ENCODE measurements around the gene GTPBP6.

DNA sequence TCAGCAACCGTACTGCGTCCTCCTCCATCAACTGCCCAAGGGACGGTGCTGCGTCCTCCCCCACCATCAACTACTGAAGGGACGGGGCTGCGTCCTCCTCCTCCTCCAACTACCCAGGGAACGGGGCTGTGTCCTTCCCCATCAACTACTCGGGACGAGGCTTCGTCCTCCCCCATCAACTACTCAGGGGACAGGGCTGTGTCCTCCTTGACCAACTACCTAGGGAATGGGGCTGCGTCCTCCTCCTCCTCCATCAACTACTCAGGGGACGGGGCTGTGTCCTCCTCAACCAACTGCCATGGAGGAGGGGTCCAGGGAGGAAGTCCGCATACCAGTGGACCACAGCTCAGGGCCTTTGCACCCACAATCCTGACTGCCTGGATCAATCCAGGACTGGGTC lies 43.8 kb upstream of the GTPBP6 start:
- TF ChIP-seq, protein P1, sequence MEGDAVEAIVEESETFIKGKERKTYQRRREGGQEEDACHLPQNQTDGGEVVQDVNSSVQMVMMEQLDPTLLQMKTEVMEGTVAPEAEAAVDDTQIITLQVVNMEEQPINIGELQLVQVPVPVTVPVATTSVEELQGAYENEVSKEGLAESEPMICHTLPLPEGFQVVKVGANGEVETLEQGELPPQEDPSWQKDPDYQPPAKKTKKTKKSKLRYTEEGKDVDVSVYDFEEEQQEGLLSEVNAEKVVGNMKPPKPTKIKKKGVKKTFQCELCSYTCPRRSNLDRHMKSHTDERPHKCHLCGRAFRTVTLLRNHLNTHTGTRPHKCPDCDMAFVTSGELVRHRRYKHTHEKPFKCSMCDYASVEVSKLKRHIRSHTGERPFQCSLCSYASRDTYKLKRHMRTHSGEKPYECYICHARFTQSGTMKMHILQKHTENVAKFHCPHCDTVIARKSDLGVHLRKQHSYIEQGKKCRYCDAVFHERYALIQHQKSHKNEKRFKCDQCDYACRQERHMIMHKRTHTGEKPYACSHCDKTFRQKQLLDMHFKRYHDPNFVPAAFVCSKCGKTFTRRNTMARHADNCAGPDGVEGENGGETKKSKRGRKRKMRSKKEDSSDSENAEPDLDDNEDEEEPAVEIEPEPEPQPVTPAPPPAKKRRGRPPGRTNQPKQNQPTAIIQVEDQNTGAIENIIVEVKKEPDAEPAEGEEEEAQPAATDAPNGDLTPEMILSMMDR (IDR thresholded peaks at IDR 0.05 in 2 of 3, conservative IDR thresholded peaks at IDR 0.05 in 1 of 3; ENCODE audit: borderline replicate concordance in 1 of 3, insufficient read depth in 1 of 3, low read depth in 2 of 3, low read length in 2 of 3): no peak
- TF ChIP-seq, protein P2, sequence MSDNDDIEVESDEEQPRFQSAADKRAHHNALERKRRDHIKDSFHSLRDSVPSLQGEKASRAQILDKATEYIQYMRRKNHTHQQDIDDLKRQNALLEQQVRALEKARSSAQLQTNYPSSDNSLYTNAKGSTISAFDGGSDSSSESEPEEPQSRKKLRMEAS (IDR thresholded peaks at IDR 0.05): no peak
- TF ChIP-seq RAD21 (IDR thresholded peaks at IDR 0.05; ENCODE audit: low read depth) (no peak), JUND (IDR thresholded peaks at IDR 0.05) (no peak), EZH2 (IDR thresholded peaks at IDR 0.05) (no peak), YY1 (IDR thresholded peaks at IDR 0.05; ENCODE audit: extremely low read depth, insufficient replicate concordance, low read depth, low read length) (no peak), ZFX (IDR thresholded peaks at IDR 0.05) (no peak), POLR2A (IDR thresholded peaks at IDR 0.05; ENCODE audit: borderline replicate concordance, extremely low read depth, insufficient read depth, insufficient read length) (no peak), EZH2phosphoT487 (IDR thresholded peaks at IDR 0.05; ENCODE audit: borderline replicate concordance) (no peak)
- TF ChIP-seq, protein P3, sequence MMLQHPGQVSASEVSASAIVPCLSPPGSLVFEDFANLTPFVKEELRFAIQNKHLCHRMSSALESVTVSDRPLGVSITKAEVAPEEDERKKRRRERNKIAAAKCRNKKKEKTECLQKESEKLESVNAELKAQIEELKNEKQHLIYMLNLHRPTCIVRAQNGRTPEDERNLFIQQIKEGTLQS (IDR thresholded peaks at IDR 0.05): no peak

All from HCT116 (cell line).